HL-60/S4 (cell line): ENCODE results near the gene GSTP1.
"Not testable (repeated sequence)": the region's sequence is repeated elsewhere in the genome, so short reads cannot be mapped to it uniquely, and the experiment has no call there.

Source experiments
- in situ Hi-C: fragments of 300-500 bp; cut with MboI; formaldehyde crosslinking; loops from 2 replicates; pipeline ENCODE4 v1.14.3; 2022; ENCODE audit warnings: low sequenced_read_pairs

GSTP1 gene

GRCh38 chr11:67594480-67594879 is 10.9 kb downstream of the GSTP1 start:
- in situ Hi-C loops: no loop called here

- in situ Hi-C loops: no loop called here
Observed at GRCh38 chr11:67596753-67597300, 13.2 kb downstream of the GSTP1 start.

GRCh38 chr11:67597458-67597857 is 13.8 kb downstream of the GSTP1 start:
- in situ Hi-C loops: not testable (repeated sequence)

DNA sequence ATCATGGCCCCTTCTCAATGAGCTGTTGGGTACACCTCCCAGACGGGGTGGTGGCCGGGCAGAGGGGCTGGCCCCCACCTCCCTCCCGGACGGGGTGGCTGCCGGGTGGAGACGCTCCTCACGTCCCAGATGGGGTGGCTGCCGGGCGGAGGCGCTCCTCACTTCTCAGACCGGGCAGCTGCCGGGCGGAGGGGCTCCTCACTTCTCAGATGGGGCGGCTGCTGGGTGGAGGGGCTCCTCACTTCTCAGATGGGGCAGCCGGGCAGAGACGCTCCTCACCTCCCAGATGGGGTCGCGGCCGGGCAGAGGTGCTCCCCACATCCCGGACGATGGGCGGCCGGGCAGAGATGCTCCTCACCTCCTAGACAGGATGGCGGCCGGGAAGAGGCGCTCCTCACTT is 14.4 kb downstream of the GSTP1 start:
- in situ Hi-C loops: not testable (repeated sequence)

DNA sequence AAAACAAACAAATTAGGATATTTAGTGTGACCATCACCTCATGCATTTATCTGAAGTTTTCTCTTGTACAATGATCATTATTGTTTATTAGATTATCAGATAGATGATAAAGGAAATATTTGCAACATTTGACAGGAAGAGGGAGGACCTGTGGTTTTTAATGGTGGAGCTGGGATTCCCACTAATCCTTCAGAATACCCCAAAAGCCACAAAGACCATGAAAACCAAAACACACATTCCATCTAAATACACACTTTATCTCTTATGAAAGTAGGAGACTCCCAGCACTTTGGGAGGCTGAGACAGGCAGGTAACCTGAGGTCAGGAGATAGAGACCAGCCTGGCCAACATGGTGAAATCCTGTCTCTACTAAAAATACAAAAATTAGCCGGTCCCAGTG is 15.5 kb downstream of the GSTP1 start:
- in situ Hi-C loops: no loop called here

DNA sequence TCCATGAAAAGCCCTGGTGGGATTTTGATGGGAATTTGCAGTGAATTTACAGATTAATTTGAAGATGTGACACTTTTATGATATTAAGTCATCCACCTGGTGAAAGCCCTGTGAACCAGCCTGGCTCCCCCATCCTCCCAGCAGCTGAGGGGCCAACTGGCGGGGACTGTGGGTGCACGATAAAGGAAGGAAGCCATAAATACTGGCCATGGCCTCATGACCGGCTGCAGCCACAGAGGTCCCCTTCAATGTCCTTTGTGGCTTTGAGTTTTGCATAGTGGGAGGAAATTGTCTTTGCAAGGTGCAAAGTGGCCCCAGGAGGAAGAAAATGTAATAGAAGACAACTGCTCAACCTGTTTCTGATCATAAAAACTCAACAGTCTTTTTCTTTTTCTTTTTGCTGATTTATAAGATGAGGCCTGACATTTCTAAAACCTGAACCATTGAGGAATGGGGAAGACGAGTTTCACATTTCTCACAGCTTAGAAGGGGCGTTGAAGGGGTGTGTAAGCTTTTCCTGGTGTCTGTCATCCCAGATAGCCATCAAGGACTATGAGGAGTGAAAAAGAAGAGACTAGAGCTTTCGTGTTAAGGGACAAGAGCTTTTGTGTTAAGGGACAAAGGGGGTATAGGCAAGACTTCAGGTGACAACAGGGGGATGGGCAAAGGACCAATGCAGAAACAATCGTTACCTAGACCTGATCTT is 16.9 kb downstream of the GSTP1 start:
- in situ Hi-C loops: no loop called here

DNA sequence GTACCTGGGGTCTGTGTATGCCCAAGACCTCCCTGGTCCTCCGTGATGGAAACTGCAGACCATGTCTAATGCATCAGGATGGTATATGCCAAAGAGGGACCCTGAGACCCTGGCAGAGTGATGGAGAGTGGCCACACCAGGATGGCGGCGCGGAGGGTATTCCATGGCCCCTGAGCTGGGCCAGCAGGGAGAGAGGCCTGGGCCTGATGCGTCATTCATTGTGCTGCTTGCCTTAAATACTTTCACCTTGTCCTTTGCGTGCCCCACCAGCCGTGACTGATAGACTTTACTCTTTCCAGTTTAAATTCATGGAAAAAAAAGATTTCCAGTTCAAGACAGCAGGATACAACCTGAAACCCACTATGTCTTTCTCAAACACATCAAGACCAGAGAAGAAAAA is 17.5 kb downstream of the GSTP1 start:
- in situ Hi-C loops: no loop called here

GRCh38 chr11:67604119-67604518 is 20.5 kb downstream of the GSTP1 start:
- in situ Hi-C loops: not testable (repeated sequence)

GRCh38 chr11:67604815-67605214 is 21.2 kb downstream of the GSTP1 start:
- in situ Hi-C loops: no loop called here

DNA sequence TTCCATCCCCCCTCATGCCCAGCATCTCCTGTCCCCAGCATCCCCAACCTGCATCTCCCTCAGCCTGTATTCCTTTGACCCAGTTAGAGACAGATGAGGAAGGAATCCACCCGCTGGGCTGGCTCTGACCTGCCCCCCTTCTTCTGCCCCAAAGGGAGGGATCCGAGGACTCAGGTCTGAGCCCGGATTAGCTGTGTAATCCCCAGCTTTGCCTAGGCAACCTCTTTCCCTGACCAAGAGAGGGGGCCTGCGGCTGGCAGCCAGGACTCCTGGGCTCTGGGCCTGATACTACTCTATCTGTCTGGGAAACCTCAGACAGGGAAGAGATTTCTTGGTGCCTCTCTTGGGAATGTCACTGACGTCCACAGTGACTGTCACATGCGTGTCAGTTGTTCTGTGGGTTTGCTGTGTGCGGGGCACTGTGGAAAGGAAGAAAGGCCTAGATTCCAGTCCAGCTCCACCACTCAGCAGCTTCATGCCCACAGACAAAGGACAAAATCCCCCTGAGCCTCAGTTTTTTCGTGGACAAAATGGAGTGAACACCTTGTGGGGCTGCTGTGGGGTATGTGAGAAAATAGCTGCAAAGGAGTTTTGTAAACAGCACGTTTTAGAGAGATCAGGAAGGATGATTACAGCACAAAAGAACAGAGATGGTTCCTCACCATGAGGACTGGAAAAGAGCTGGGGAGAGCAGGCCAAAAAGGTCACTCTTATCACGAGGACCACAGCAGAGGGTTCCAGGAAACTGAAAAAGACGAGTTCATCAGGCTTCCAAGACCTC is 21.8 kb downstream of the GSTP1 start:
- in situ Hi-C loops: no loop called here

DNA sequence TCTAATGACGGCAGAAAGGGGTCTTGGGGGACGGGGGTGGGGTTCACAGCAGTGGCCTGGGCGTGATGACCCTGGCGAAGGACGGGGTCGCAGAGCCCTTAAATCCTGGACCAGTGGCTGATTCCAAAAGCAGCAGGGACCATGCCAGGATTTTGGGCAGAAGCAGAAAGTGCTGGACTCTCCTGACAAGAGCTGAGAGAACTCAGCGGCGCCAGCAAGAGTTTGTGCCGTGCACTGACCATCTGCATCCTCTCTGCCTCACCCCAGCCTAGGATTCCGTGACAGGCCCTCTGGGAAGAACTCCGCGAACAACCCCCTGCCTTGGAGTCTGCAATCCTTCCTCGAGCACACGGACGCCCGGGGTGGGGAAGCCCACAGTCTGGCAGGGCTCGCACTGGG is 22.5 kb downstream of the GSTP1 start:
- in situ Hi-C loops: no loop called here

GRCh38 chr11:67606492-67607295 is 23.1 kb downstream of the GSTP1 start, which contains the start of gene NDUFV1:
Gene NDUFV1, plus strand, starts transcription at chr11:67606936. Its CDS starts 69 bp downstream, at chr11:67607005.
- in situ Hi-C loops: no loop called here

GRCh38 chr11:67607507-67607906 is 23.9 kb downstream of the GSTP1 start:
- in situ Hi-C loops: no loop called here

GRCh38 chr11:67608486-67608885 is 24.9 kb downstream of the GSTP1 start:
- in situ Hi-C loops: no loop called here

GRCh38 chr11:67609316-67609715 is 25.7 kb downstream of the GSTP1 start:
- in situ Hi-C loops: no loop called here

- in situ Hi-C loops: no loop called here
Observed at GRCh38 chr11:67610302-67610868, 26.8 kb downstream of the GSTP1 start.

GRCh38 chr11:67611165-67611564 is 27.6 kb downstream of the GSTP1 start:
- in situ Hi-C loops: no loop called here

DNA sequence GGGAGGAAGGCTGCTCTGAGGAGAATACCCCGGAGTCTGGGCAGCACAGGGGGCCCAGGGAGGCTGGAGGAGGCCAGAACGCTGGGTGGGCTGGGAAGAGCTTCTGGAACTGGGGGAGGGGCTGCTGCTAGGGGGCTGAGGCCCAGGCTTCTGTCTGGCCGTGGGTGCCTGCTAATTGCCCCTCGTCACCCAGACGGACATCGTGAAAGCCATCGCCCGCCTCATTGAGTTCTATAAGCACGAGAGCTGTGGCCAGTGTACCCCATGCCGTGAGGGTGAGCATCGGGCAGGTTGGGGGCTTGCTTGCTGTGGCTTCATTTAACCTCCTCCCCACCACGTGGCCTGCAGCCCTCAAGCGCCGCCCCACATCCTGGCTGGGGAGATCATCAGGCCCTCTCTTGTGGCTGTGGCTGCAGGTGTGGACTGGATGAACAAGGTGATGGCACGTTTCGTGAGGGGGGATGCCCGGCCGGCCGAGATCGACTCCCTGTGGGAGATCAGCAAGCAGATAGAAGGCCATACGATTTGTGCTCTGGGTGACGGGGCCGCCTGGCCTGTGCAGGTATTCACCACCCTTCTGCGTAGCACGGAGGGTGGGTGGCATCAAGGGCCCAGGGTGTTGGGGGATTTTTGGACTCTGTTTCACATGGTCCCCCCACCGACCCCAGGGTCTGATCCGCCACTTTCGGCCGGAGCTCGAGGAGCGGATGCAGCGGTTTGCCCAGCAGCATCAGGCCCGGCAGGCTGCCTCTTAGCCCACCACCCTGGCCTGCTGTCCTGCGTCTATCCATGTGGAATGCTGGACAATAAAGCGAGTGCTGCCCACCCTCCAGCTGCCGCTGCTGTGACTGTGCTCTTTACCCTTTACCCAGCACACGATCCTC is 28.3 kb downstream of the GSTP1 start:
- in situ Hi-C loops: no loop called here

DNA sequence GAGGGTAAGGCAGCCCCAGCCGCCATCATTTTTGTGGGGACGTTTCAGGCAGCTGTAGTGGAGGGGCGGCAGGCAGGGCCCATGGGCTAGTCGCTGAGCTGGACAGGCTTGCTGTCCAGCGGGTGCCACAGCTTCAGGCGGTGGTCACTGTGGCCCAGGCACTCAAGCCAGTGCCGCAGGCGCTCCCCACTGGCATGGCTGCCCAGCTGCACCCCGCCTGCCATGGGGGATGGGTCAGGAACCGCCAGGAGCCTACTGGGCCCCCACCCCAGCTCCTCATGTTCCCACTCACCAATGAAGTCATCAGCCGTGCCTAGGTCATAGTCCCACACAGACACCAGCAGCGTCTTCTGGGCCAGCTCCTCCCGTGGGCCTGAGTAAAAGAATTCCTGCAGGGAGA is 29.1 kb downstream of the GSTP1 start:
- in situ Hi-C loops: no loop called here
